ENCODE measurements around the gene TIMP2.

TIMP2 gene

GRCh38 chr17:78864117-78864516, 61.1 kb downstream of the TIMP2 start:
- no peaks in the 10 kb centered on the region for H3K4me1 Mint-ChIP-seq
- H3K9me3 Mint-ChIP-seq: no peaks in the 10 kb centered on the region
- peaks cover 30% of the 10 kb centered on the region for H3K36me3 Mint-ChIP-seq (ENCODE audit: low read depth)
- no peaks in the 10 kb centered on the region for H3K27me3 Mint-ChIP-seq (ENCODE audit: low read depth)
- H3K27ac Mint-ChIP-seq: no peak overlapping the region
- no peak overlapping the region for H3K4me3 Mint-ChIP-seq
- no peak for TF ChIP-seq CTCF (IDR thresholded peaks at IDR 0.05; ENCODE audit: unreplicated experiment in 3 of 3)

GRCh38 chr17:78862073-78863023, 62.8 kb downstream of the TIMP2 start:
- Mint-ChIP-seq H3K9me3 (no peaks in the 10 kb centered on the region), H3K27ac (no peak overlapping the region), H3K4me1 (no peaks in the 10 kb centered on the region), H3K4me3 (no peak overlapping the region), H3K27me3 (ENCODE audit: low read depth) (no peaks in the 10 kb centered on the region), H3K36me3 (ENCODE audit: low read depth) (peaks cover 29% of the 10 kb centered on the region)
- no peak for TF ChIP-seq CTCF (IDR thresholded peaks at IDR 0.05; ENCODE audit: unreplicated experiment in 3 of 3)

- Mint-ChIP-seq H3K36me3 (ENCODE audit: low read depth) (peaks cover 35% of the 10 kb centered on the region), H3K9me3 (no peaks in the 10 kb centered on the region), H3K27me3 (ENCODE audit: low read depth) (no peaks in the 10 kb centered on the region), H3K4me1 (no peaks in the 10 kb centered on the region), H3K4me3 (no peak overlapping the region), H3K27ac (no peak overlapping the region)
- TF ChIP-seq CTCF (IDR thresholded peaks at IDR 0.05; ENCODE audit: unreplicated experiment in 3 of 3): no peak
These were observed 64.0 kb downstream of the TIMP2 start for GRCh38 chr17:78861229-78861628.

GRCh38 chr17:78859051-78859450, 66.1 kb downstream of the TIMP2 start:
- H3K4me3 Mint-ChIP-seq: no peak overlapping the region

GRCh38 chr17:78857266-78857665, 67.9 kb downstream of the TIMP2 start:
- no peaks in the 10 kb centered on the region for H3K9me3 Mint-ChIP-seq
- no peak for TF ChIP-seq CTCF (IDR thresholded peaks at IDR 0.05; ENCODE audit: unreplicated experiment in 3 of 3)

More at GRCh38 chr17:78859051-78859450, 66.1 kb downstream of the TIMP2 start:
- H3K36me3 Mint-ChIP-seq (ENCODE audit: low read depth): peaks cover 41% of the 10 kb centered on the region
- no peak for TF ChIP-seq CTCF (IDR thresholded peaks at IDR 0.05; ENCODE audit: unreplicated experiment in 3 of 3)
- H3K4me1 Mint-ChIP-seq: no peaks in the 10 kb centered on the region
- H3K9me3 Mint-ChIP-seq: no peaks in the 10 kb centered on the region
- H3K27ac Mint-ChIP-seq: no peak overlapping the region
- no peaks in the 10 kb centered on the region for H3K27me3 Mint-ChIP-seq (ENCODE audit: low read depth)

More at GRCh38 chr17:78857266-78857665, 67.9 kb downstream of the TIMP2 start:
- H3K4me1 Mint-ChIP-seq: no peaks in the 10 kb centered on the region
- no peaks in the 10 kb centered on the region for H3K27me3 Mint-ChIP-seq (ENCODE audit: low read depth)
- H3K36me3 Mint-ChIP-seq (ENCODE audit: low read depth): peaks cover 44% of the 10 kb centered on the region
- no peak overlapping the region for H3K4me3 Mint-ChIP-seq
- H3K27ac Mint-ChIP-seq: no peak overlapping the region
